ENCODE data around the gene GBX1.

GBX1 gene

GRCh38 chr7:151146761-151147160 lies 20.7 kb downstream of the GBX1 start:
- Histone ChIP-seq H3K9ac (ENCODE audit: low read depth, low read length, poor library complexity, severe bottlenecking) (no peak overlapping the region), H3K4me1 (ENCODE audit: insufficient read depth, low read length, poor library complexity, severe bottlenecking) (no peaks in the 10 kb centered on the region), H3K79me2 (ENCODE audit: insufficient read depth, low read length) (no peaks in the 10 kb centered on the region), H3K9me2 (replicated peaks; ENCODE audit: low read depth, low read length) (no peaks in the 10 kb centered on the region), H3K27me3 (ENCODE audit: insufficient read depth, low read length, poor library complexity, severe bottlenecking) (no peaks in the 10 kb centered on the region), H3K9me3 (ENCODE audit: insufficient read depth, low read depth, low read length) (no peaks in the 10 kb centered on the region), H4K20me1 (ENCODE audit: insufficient read depth, low read length, poor library complexity, severe bottlenecking) (no peaks in the 10 kb centered on the region), H3K4me2 (ENCODE audit: low read depth, low read length, poor library complexity, severe bottlenecking) (no peak overlapping the region), H2AFZ (ENCODE audit: low read length) (no peak overlapping the region), H3F3A (ENCODE audit: low read depth) (no peaks in the 10 kb centered on the region), H3K4me3 (ENCODE audit: low read length, poor library complexity, severe bottlenecking) (no peak overlapping the region), H3K36me3 (ENCODE audit: insufficient read depth, low read length) (peaks cover 12% of the 10 kb centered on the region; the same call in 1 of the 2 replicates)
- TF ChIP-seq, protein P1, sequence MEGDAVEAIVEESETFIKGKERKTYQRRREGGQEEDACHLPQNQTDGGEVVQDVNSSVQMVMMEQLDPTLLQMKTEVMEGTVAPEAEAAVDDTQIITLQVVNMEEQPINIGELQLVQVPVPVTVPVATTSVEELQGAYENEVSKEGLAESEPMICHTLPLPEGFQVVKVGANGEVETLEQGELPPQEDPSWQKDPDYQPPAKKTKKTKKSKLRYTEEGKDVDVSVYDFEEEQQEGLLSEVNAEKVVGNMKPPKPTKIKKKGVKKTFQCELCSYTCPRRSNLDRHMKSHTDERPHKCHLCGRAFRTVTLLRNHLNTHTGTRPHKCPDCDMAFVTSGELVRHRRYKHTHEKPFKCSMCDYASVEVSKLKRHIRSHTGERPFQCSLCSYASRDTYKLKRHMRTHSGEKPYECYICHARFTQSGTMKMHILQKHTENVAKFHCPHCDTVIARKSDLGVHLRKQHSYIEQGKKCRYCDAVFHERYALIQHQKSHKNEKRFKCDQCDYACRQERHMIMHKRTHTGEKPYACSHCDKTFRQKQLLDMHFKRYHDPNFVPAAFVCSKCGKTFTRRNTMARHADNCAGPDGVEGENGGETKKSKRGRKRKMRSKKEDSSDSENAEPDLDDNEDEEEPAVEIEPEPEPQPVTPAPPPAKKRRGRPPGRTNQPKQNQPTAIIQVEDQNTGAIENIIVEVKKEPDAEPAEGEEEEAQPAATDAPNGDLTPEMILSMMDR (conservative IDR thresholded peaks at IDR 0.05; ENCODE audit: low read length): no peak
- no peak for TF ChIP-seq EZH2phosphoT487 (IDR thresholded peaks at IDR 0.05; ENCODE audit: borderline replicate concordance)

DNA sequence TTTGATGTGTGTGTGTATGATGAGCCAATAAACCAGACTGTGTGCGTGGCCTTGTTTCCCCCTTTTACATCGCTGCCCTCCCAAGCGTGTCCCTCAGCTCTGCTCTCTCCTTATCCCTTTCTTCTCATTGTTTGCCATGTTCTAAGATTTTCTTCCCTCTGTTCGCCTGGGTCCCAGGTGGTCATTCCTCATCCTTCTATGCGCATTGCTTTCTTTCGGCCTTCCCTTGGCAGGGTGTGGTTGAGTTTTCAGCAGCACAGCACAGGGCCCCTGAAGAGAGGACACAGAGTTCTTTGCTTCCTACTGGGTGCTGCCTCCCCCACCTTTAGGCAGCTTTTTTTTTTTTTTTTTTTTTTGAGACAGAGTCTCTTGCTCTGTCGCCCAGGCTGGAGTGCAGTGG lies 23.1 kb downstream of the GBX1 start:
- H3F3A ChIP-seq (ENCODE audit: low read depth): no peaks in the 10 kb centered on the region
- no peaks in the 10 kb centered on the region for H3K4me1 ChIP-seq (ENCODE audit: insufficient read depth, low read length, poor library complexity, severe bottlenecking)
- no peaks in the 10 kb centered on the region for H3K79me2 ChIP-seq (ENCODE audit: insufficient read depth, low read length)
- peaks cover 12% of the 10 kb centered on the region; the same call in 1 of the 2 replicates for H3K36me3 ChIP-seq (ENCODE audit: insufficient read depth, low read length)
- H3K4me3 ChIP-seq (ENCODE audit: low read length, poor library complexity, severe bottlenecking): no peak overlapping the region
- H3K9ac ChIP-seq (ENCODE audit: low read depth, low read length, poor library complexity, severe bottlenecking): no peak overlapping the region
- H2AFZ ChIP-seq (ENCODE audit: low read length): no peak overlapping the region
- TF ChIP-seq EZH2phosphoT487 (IDR thresholded peaks at IDR 0.05; ENCODE audit: borderline replicate concordance): no peak
- TF ChIP-seq, protein P1 (conservative IDR thresholded peaks at IDR 0.05; ENCODE audit: low read length): no peak
- H3K9me3 ChIP-seq (ENCODE audit: insufficient read depth, low read depth, low read length): no peaks in the 10 kb centered on the region
- H3K9me2 ChIP-seq (replicated peaks; ENCODE audit: low read depth, low read length): no peaks in the 10 kb centered on the region
- no peaks in the 10 kb centered on the region for H3K27me3 ChIP-seq (ENCODE audit: insufficient read depth, low read length, poor library complexity, severe bottlenecking)
- H4K20me1 ChIP-seq (ENCODE audit: insufficient read depth, low read length, poor library complexity, severe bottlenecking): no peaks in the 10 kb centered on the region
- no peak overlapping the region for H3K4me2 ChIP-seq (ENCODE audit: low read depth, low read length, poor library complexity, severe bottlenecking)

DNA sequence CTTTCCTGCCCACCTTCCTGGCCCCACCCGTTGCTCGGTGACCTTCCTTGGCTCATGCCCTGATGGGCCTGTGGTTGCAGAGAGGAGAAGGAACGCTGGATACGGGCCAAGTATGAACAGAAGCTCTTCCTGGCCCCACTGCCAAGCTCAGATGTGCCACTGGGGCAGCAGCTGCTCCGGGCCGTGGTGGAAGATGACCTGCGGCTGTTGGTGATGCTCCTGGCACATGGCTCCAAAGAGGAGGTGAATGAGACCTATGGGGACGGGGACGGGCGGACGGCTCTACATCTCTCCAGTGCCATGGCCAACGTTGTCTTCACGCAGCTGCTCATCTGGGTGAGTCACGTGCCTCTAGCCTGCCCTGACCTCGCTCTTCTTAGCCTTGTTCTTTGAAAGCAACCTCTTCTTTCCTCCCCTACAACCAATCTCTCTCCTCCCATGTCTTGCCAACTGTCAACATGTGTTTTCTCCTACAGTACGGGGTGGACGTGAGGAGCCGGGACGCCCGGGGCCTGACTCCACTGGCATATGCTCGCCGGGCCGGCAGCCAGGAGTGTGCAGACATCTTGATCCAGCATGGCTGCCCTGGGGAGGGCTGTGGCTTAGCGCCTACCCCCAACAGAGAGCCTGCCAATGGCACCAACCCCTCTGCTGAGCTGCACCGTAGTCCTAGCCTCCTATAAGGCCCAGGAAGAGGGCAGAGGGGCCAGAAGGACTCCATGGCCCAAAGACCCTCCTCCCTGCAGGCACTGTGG lies 24.1 kb downstream of the GBX1 start:
- Histone ChIP-seq H4K20me1 (ENCODE audit: insufficient read depth, low read length, poor library complexity, severe bottlenecking) (no peaks in the 10 kb centered on the region), H3K9me3 (ENCODE audit: insufficient read depth, low read depth, low read length) (no peaks in the 10 kb centered on the region), H3F3A (ENCODE audit: low read depth) (no peaks in the 10 kb centered on the region), H3K4me1 (ENCODE audit: insufficient read depth, low read length, poor library complexity, severe bottlenecking) (no peaks in the 10 kb centered on the region), H3K36me3 (ENCODE audit: insufficient read depth, low read length) (peaks cover 12% of the 10 kb centered on the region; the same call in 1 of the 2 replicates), H3K4me3 (ENCODE audit: low read length, poor library complexity, severe bottlenecking) (no peak overlapping the region), H2AFZ (ENCODE audit: low read length) (no peak overlapping the region), H3K27me3 (ENCODE audit: insufficient read depth, low read length, poor library complexity, severe bottlenecking) (no peaks in the 10 kb centered on the region), H3K9ac (ENCODE audit: low read depth, low read length, poor library complexity, severe bottlenecking) (no peak overlapping the region), H3K79me2 (ENCODE audit: insufficient read depth, low read length) (no peaks in the 10 kb centered on the region), H3K4me2 (ENCODE audit: low read depth, low read length, poor library complexity, severe bottlenecking) (no peak overlapping the region), H3K9me2 (replicated peaks; ENCODE audit: low read depth, low read length) (no peaks in the 10 kb centered on the region)
- TF ChIP-seq, protein P1 (conservative IDR thresholded peaks at IDR 0.05; ENCODE audit: low read length): no peak
- TF ChIP-seq EZH2phosphoT487 (IDR thresholded peaks at IDR 0.05; ENCODE audit: borderline replicate concordance): no peak

Data from Loucy (cell line).